GM21619 (cell line): Measurements from ENCODE around the gene ZFP90.
"Not testable (repeated sequence)": the region's sequence is repeated elsewhere in the genome, so short reads cannot be mapped to it uniquely, and the experiment has no call there.

ENCODE experiments used
- ATAC-seq: cut with Tn5 transposase; IDR thresholded peaks from one replicate; pipeline ENCODE4 v1.9.1; 2021; ENCODE audit not compliant: unreplicated experiment

Gene ZFP90

DNA sequence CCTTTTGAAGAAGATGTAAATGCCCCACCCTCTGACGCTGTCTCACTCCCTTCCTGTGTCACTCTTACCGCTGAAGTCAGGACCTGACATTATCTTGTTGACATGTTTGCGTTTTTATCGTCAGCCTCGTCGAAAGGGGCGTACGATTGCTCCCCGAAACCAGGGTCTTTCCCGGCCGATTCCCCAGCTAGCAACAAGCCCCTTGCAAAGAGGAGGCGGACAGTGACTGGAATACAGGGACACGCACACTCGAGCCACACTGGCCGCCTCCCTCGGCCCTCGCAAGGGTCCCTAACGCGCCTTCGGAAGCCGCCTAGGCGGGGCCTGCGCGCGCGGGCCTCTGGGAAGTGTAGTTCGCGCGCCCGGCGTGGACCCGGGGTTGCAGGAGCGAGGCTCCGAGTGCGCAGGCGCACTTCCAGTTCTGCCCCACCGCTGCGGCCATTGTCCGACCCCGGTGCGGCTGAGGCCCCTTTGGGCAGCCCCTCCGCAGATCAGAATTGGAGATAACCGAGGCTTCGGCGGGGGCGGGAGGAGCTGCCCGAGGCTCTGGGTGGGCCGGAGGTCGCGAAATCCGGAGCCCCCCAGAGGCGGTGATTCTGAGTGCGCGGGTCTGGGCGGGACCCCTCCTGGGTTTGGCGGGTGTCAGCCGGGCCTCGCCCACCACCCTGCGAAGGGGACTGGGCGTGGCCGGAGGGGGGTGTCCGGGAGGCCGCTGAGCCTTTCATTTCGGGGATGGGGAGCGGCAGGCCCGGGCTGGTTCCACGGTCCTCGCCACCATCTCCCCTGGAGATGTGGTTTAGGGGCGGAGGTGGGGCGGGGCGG, at the start of gene ZFP90:
Gene ZFP90, plus strand, starts transcription at position 412 of the 822 bp plus-strand sequence. CDS start 502 bp downstream, outside the sequence.
- ATAC-seq, result peak; percentile 84

DNA sequence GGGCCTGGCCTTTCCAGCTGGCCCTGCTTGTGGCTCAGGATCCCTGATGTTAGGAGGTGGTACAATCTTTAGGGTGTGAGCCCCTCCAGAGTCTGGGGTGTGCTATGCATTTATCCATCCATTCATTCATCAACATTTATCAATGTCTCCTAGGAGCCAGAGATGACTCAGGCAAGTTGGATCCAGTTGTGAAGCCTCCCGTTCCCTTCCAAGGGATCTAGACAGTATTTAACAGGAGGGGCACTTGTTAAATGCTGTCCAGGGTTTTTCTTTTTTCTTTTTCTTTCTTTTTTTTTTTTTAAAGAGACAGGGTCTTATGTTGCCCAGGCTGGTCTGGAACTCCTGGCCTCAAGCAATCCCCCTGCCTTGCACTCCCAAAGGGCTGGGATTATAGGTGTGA, 48.7 kb upstream of the ZFP90 start:
- no peak for ATAC-seq

DNA sequence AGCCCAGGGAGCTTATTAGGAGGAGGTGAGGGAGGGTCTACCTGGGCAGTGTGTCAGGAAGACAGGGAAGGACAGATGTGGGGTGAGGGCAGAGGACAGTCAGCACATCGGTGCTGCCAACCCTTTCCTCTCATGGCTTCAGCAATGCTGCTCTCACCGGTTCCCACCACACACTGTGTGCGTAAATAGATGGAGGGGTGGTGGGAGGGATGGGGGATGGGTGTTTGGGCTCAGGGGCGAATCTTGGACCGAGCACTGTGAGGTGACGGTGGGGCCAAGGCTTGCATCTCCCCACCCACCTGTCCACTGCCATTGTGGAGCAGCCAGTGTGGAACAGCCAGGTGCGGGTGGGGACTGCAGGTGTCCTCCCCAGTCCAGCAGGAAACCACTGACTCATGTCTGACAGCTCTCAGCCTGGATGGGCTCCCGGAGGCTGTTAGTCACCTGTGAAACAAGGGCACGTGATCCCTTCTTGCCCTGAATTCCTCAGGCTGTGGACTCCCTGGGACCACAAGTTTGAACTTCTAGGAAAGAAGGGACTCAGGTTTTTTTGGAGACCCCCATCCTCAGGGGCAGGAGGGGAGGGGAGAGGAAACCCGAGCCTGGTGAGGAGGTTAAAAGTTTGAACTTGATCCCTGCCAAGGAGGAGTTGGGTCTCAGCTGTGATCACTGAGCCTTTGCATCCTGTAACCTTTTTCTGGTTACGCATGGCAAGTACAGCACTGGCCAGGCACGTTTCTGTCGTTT, 48.1 kb upstream of the ZFP90 start:
- no peak for ATAC-seq

DNA sequence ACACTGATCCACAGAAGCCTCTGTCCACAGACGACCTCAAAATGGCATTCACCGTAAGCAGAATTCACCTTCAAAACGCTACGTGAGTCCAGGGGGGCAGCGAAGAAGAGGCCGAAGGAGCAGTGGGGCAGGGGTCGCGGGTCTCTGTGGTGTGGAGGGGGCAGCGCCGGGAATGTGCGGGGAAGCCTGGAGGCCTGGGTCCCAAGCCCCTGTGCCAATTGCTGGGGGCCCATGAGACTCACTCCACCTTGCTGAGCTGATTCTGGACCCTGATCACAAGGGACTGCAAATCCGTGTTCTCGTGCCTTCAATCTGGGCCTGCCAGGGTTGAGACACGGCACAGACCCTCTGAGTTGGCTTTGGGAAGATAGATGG, 47.5 kb upstream of the ZFP90 start:
- no peak for ATAC-seq

DNA sequence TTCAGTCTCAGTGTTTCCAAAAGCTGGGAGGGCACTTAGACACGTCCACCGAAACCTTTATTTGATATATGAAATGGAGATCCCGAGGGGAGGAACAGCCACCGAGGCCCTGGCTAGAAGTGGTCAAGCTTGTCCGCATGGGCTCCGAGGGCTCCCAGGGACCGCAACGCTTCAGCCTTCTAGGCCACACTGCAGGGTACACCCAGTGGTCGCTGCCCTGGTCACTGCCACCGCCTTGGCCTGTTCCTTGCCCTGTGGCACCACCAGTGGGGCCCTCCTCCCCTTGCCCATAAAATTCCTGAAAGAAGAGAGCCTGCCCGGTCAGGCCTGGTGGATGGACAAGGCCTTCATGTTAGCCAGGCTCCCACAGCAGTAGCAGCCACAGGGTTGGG, 46.9 kb upstream of the ZFP90 start:
- no peak for ATAC-seq

- ATAC-seq, result no peak
These were observed 46.3 kb upstream of the ZFP90 start for GRCh38 chr16:68492543-68493411.

DNA sequence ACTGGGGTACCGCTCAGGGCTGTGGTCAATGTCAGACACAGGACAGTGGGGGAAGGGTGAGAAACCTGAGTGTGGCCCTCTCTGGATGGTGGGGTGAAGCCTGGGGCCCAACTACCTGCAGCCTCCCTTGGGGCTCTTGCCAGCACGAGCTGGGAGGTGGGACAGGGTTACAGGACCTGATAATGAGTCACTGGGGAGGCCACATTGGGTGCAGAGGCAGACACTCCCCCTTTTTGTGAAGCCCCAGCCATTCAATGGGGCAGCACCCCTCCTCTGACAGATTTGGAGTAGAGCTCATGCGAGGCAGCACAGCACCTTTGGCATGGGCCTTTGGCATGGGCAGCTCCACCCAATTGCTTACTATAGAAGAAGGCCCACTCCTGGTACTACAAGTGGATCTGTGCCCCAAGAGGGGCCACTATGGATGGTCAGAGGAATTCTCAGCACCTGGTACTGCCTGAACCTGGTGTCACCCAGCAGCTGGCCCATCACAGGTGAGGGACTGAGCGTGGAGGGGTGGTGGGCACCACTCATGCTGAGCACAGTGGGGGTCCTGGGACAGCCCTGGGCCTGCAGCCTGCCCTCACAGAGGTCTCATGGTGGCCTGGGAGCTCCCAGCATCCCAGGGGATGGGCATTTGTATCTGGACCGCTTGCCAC, 45.5 kb upstream of the ZFP90 start:
- no peak for ATAC-seq

DNA sequence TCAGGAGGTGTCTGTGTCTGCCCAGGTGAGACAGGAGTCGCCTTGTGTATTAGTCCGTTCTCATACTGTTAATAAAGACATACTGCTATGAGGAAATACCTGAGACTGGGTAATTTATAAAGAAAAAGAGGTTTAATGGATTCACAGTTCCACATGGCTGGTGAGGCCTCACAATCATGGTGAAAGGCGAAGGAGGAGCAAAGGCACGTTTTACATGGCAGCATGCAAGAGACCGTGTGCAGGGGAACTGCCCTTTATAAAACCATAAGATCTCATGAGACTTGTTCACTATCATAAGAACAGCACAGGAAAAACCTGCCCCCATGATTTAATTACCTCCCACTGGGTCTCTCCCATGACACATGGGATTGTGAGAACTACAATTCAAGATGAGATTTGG, 44.8 kb upstream of the ZFP90 start:
- not testable (repeated sequence) for ATAC-seq

- ATAC-seq, result no peak
These were observed 42.4 kb upstream of the ZFP90 start for GRCh38 chr16:68496689-68497088.

DNA sequence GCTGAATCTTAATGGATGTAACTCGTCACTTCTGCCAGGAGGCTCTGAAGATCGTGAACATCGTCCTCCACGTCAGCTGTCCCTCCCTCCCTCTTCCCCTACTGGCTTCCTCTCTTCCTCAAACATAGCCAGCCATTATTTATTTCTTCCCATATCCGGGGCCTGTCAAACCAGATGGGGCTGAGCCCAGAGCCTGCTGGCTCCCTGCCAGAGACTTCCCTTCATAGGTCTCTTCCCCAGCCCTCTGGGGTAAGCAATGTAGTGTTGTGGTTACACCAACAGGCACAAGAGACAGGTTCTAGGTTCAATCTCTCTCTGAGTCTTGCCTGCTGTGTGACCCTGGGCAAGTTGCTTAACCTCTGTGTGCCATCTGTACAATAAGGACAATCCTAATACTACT, 40.1 kb upstream of the ZFP90 start:
- no peak for ATAC-seq

DNA sequence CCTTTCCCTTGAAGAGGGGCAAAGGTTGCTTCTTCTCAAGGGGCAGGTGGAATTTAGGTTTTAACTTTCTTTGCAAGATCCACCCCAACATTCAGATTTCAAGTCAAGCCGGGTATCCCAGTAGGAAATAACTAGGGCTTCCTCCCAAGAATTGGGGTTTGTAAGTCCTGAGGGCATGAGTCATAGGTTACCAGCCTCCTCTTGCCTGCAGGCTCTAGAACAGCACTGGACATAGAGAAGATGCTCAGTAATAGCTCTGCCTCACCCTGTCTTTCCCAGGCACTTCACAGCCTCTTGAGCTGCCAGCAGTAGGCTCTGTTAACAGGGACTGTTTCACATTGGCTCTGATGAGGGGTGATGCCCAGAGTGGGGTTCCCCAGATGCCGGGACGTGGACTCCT, 35.8 kb upstream of the ZFP90 start:
- ATAC-seq, result no peak

DNA sequence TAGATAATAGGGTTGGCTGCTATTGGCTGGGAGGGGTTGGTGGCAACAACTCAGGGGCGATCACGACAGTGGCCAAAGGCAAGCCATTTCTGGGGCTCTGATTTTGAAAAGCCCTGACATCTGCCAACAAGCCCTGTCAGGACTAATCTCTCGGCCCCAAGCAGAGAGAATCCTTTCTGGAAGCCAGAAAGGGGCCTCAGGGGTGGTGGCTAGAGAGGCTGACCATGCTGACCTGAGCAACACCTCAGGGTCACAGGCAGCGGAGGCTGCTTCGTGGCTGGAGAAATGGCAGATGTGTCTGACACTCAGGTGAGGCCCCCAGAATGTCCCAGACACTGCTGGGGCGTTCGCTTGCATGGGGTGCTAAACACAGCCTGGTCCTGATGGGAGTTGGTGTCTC, 35.0 kb upstream of the ZFP90 start:
- ATAC-seq, result no peak

GRCh38 chr16:68506331-68507053, 32.6 kb upstream of the ZFP90 start:
- no peak for ATAC-seq

GRCh38 chr16:68508013-68508412, 31.1 kb upstream of the ZFP90 start:
- ATAC-seq, result no peak

DNA sequence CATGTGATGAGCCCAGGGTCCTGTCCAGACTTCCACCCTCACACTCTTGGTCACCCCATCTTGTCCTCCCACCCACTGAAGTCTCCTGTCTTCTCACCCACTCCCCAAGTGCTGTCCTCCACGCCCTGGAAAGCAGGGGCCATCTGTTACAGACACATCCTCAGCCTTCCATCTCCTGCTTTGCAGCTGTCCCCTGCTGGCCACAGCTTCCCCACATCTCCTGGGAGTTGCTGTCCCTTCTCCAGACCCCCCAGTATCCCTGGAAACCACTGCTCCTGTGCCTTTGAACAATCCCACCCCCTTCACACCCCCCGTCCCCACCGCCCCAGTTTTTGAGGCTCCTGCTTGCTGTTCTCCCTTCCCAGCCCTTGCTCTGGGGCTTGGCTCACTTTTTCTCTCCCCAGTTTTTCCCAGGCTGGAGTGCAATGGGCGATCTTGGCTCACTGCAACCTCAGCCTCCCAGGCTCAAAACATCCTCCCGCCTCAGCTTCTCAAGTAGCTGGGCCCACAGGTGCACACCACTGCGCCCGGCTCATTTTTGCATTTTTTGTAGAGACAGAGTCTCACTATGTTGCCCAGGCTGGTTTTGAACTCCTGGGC, 30.4 kb upstream of the ZFP90 start:
- no peak for ATAC-seq

DNA sequence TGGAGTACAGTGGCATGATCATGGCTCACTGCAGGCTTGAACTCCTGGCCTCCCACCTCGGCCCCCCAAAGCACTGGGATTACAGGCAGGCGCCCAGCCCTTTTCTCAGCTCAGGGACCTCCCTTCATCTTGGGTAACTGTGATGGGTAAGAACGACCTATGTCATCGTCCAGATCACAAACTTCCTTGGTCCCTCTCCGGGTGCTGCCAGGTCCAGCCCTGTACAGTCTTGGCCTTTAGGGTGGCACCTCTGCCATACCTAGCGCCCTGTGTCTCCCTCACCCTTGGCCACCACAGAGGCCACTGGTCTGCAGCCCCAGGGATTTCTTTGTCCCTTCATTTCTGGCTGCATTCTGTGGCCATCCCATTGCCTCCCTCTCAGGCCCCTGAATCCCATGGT, 29.7 kb upstream of the ZFP90 start:
- no peak for ATAC-seq

DNA sequence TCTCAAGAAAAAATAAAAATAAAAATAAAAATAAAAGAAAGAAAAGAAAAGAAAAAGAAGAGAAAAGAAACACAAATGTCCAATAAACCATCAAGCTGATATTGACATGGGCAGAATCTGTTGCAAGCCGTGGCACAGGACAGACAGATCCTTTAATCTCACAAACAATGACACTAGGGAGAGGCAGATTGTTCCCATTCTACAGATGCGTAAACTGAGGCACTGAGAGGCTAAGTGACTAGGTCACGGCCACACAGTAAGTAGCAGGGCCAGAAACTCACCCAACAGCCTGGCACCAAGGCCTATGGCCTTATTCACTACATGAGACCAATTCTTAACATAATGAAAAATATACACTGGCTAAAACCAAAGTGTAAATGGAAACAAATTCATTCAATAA, 28.3 kb upstream of the ZFP90 start:
- no peak for ATAC-seq

GRCh38 chr16:68512183-68512582, 26.9 kb upstream of the ZFP90 start:
- no peak for ATAC-seq

GRCh38 chr16:68512742-68513141, 26.3 kb upstream of the ZFP90 start:
- ATAC-seq, result no peak

GRCh38 chr16:68514511-68514910, 24.6 kb upstream of the ZFP90 start:
- no peak for ATAC-seq
